Measurements from ENCODE around the gene KRT13.

Gene KRT13

DNA sequence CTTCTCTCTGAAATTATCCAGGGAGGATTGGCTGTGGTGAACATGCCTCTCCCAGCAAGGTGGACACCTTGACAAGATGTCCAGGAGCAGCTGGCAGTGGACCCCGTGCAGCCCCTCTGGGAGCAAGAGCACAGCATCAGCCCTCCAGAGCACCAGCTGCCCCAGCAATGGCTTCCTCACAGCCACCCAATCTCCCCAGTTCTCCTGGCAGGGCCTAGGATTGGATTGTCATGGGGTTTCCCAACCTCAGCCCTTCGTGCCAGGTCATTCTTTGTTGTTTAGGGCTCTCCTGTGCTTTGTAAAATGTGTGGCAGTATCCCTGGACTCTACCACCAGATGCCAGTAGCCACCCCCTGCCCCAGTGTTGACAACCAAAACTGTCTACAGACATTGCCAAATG lies 13.9 kb downstream of the KRT13 start:
- no peak for DNase-seq

DNA sequence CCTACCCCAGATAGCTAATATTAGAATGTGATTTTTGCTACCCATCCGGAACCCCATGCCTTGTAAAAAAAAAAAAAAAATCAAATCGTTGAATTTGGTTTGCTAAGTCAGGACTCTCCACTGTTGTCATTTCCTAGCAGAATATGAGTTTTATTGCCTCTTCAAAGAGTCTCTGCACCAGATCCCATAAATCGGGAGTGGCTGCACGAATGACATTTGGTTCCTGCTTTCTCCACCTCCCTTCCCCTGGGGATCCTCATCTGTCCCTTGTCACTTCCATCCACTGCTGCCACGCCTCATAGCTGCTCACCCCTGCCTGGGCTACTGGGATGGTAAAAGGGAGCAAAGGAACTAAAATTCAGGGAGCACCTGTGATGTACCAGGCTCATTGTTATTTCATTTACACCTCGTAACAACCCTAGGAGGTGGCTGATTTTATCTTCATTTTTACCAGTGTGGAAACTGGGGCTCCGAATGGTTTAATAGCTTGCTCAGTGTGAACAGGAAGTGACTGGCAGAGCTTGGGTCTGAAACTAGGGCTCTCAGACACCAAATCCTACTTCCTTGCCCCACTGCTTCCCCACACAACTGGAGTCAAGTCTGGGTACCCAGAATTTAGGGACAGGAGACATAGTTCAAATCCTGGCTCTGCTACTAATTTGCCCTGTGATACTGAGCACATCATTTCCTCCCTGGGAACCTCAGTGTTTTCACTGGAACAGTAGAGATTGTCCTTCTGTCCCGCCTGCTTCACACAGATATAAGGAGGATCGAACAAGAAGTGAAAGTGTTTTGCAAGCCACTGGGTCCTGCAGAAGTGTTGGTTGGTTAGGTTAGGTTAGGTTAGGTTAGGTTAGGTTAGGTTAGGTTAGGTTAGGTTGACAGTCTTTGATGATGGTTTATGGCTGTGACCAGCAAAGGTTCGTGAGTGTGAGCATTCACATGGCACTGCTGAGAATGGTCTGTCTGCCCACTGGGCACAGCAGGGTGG lies 15.1 kb downstream of the KRT13 start:
- no peak for DNase-seq

DNA sequence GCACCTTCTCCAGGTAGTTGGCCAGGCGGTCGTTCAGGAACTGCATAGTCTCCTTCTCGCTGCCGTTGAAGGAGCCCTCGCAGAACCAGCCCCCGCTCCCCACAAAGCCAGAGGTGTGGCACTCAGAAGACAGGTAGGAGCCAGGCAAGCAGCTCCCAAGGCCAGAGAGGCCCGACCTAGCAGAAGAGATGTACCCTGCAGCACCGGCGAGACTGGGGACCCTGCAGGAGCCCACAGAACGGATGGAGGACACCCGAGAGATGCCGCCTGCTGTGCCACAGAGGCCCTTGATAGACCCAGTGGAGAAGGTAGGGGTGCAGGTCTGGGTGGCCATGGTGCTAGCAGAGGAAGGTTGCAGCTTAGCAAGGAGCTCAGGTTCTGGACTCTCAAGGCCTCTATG lies 15.9 kb downstream of the KRT13 start, which contains the start of gene KRT36:
TSS of gene KRT36 (minus strand) at position 380 of the 400 bp plus-strand sequence. CDS start at position 334, 46 bp downstream.
- DNase-seq, result no peak

DNA sequence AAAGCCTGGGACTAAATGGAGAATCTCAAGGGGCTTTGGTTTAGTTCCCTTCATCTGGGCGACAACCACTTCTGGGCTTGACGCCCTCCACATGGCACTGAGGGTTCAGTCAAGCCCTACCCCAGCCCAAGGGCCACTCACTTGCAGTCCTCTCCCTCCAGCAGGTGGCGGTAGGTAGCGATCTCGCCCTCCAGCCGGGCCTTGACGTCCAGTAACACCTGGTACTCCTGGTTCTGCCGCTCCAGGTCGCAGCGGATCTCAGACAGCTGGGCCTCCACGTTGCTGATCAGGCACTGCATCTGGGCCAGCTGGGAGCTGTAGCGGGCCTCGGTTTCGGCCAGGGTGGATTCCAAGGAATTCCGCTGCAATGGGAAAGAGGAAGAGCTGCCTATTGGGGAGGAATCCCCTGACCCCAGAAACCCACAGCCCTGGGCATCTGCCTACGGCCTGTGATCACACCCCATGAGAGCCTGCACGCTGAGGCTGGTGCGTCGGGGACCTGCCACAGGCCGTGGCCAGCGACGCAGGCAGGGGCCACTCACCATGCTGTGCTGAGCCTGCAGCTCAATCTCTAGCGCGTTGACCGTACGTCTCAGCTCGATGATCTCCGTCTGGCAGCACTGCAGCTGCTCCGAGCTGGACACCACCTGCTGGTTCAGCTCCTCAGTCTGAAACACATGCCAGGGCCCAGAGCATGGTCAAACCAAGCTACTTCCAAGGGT lies 18.4 kb downstream of the KRT13 start:
- no peak for DNase-seq

DNA sequence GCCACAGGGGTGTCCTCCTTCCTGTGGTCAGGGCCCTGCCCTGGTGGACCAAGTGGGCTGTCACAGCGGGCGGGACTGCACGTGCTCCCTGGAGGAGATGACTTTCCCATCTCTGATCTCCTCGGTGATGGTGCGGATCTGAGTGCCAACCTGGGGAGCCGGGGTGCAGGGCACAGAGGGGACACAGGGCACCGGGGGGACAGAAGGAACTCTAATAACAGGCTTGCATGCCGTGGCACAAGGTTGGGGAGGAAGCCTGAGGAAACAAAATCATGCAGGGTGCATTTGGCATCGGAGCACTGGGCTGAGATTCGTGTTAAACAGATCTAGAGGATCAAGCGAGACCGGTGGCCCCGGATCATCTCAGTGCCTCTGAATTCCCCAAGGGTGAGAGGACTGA lies 19.1 kb downstream of the KRT13 start:
- no peak for DNase-seq

DNA sequence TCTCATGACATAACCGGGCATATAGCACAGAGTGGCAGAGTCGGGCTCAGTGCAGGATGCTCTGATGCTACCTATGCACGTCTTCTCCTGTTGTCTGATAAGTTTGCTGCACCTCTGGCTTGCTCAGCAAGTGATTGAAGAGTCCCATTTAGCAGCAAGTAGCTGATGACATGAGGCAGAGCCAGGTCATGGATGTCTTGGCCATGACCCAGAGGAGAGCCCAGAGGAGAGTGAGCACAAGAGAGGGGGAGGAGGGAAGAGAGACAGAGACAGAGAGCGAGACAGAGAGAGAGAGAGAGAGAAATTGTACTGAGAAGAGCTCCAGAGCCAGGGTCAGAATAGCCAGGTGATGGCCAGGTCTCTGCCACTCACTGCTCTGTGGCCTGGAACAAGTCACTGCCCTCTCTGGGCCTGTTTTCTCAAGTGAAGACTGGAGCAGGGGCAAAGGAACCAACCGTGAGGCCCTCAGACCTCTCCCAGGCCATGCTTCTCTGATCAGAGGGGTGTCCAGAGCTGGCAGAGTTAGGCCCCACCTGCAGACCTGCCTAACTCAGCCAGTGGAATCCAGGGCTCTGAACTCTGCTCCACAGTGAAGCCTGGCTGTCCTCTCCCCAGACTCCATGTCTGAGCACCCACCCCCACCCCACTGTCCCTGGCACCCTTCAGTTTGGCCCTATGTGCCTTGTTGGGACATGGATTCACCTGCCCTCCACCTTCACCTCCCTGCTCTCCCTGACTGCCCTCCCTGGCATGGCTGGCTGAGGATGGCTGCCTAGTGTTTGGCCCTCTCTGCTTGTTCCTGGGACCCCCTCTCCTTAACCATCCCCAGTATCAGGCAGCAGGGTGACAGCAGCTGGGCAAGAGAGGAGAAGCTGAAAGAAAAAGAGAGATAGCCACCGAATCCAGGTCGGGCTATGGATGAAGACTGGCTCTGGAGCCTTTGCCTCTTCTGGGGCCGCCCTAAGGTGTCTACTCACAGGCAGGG lies 20.2 kb downstream of the KRT13 start:
- DNase-seq, result no peak

DNA sequence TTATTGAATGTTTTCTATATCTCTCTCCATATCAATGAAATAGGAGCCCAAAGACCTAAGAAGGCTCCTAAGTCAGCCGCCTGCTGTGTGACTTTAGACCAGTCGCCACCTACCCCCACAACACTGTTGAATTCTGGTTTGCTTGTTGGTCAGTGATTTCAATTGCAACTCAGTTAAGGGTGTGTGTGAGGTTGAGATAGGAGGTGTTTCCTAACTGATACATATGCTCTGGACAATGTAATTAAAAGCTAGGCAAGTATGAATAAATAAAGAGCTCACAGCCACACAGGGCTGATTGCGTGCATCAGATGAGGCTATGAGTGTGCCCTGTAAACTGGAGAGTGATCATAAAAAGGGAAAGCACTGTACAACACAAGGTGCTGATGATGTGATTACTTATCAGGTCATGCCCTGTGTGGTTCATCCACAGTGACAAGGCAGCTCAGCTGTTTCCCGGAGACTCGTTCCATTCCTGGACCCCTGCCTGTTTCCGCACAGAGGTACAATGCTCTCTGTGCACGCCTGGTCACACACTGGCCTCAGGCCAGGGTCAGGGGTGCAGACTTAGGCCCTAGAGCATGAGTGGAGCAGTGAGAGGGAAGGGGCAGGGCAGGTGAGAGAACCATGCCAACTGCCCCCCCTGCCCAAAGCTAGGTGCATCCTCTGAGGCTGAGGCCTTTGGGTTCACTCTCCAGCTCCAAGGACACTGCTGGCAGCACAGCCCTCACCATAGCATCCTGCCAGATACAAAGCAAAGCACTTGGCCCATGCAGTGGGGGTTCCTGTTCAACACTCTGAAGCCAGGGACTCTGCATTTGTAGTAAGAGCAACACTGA lies 21.2 kb downstream of the KRT13 start:
- no peak for DNase-seq

DNA sequence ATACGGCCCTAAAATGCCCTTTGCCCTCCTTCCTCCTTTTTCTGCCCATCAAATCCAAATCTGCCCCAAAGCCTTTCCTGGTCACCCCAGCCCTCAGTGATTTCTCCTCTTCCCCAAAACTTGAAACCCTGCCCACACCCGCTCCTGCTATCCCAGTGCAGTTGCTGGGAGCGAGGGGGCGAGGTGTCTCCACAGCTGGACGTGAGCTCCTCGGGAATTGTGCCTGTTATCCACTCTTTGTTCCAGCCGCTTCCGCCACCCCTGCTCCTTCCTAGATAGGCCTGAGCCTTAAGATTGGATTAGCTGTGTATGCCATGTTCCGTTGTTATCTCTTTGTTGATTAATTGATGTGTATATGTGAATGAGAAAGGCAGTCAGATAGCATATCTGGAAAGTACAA lies 21.9 kb downstream of the KRT13 start:
- DNase-seq, result no peak

DNA sequence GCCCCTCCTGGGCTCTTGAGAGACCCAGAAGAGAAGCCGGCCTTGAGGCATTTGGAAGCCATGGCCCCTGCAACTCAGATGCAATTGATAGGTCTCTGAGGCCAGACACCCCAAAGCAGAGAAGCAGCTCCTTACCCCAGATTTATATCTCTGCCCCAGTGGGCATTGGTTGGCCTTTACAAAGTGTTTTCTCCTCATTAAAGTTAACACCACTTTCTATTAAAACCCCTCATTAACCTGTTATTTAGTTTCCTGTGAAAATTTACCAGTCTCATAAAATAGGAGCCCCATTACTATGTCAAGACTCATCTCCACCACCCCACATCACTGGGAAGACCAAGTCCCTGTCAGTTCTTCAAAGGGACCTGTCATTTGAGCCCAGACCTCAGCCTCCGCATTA lies 24.4 kb downstream of the KRT13 start, which contains the start of gene KRT35:
TSS of gene KRT35 (minus strand) at position 116 of the 400 bp plus-strand sequence. CDS start at position 62, 54 bp downstream.
- DNase-seq, result no peak

DNA sequence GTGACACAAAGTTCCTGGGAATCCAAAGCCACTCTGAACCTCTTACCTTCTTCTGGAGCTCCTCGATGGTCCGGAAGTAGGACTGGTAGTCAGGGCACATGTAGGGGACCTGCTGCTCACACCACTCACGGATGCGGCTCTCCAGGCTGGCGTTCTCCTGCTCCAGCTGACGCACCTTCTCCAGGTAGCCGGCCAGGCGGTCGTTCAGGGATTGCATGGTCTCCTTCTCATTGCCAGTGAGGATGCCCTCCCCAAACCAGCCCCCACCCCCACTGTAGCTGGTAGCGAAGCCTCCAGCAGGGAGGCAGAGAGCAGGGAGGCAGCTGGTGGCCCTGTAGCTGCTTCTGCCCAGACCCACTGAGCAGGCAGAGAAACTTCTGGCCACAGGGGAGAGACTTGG lies 24.8 kb downstream of the KRT13 start:
- DNase-seq, result no peak

DNA sequence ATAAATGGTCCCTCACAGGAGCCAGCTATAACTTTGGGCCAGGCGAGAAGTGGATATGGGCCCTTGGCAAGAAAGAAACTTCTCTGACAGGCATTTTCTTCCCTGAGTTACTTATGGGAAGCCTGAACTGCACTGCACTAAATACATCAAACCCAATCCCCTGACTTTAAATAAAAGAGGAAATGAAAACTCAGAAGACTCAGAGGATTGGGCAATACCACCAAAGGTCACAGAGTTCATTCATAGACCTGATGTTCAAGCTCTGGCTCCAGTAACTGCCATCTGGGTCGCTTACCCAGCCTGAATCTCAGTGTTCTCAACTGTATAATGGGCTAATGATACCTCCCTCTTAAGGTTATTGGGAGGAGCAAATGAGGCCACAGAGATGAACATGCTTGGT lies 25.3 kb downstream of the KRT13 start:
- DNase-seq, result no peak

DNA sequence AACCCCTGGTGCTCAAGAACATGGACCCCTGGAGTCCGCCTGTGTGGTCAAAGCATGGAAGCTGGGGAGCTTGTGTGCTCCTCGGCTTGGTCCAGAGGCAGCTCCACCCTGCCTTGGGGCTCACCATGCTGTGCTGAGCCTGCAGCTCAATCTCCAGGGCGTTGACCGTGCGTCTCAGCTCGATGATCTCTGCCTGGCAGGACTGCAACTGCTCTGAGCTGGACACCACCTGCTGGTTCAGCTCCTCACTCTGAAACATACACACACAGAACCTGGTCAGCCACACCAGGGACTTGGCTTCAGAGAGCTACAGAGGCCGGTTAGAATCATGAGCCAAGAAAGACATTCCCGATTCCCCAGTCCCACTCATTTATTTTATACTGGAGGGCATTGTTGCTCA lies 27.2 kb downstream of the KRT13 start:
- DNase-seq, result no peak

DNA sequence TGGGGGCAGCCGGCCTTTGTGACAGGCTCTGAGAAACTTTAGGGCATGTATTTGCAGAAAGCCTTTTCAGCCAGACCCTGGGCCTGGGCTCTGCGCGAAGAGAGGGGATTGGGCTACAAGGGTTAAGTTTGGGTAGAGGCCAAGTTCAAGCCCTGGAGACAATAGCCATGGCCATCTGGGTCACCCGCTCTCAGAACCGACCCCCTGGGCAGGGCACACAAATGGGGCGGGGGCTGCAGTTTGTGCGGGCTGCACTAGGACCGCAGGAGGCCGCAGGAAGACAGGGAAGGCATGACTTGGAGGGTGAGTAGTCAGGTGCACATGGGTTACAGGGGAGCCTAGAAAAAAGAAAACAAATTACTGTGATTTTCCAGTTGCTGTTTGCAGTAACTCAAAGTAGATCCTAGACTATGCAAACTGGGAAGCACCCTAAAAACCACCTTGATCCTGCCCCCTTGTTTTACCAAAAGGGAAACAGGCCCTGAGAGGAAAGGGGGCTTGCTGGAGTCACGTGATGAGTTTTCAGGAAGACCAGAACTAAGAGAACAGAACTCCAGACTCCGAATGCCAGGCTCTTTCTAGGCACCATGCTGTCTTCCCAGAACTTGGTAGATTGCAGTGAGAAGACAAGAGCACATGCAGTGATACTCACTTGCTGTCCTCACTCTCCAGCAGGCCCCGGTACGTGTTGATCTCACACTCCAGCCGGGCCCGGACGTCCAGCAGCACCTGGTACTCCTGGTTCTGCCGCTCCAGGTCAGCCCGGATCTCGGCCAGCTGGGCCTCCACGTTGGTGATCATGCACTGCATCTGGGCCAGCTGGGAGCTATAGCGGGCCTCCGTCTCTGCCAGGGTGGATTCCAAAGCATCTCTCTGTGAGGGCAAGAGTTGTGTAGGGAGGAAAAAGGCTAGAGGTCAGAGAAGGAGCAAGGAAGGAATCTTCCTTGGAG lies 28.3 kb downstream of the KRT13 start:
- DNase-seq, result no peak

DNA sequence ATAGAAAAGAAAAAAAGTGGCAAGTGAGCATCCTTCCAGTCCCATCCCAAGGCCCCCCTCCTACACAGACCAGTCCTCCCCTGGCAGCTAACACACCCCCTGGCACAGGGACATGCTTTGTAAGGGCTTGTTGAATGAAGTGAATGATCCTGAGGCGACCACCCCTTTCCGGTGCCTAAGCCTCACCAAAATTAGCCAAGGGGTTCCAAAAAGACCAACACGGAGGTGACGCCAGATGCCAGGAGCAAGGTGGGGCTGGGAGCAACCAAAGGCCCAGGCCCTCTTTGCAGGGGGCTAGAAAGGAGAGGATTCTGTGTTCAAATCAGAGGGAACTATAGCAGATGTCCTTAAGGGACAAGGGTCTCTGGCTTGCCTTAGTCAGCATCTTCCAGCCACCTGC lies 30.0 kb downstream of the KRT13 start:
- DNase-seq, result no peak

DNA sequence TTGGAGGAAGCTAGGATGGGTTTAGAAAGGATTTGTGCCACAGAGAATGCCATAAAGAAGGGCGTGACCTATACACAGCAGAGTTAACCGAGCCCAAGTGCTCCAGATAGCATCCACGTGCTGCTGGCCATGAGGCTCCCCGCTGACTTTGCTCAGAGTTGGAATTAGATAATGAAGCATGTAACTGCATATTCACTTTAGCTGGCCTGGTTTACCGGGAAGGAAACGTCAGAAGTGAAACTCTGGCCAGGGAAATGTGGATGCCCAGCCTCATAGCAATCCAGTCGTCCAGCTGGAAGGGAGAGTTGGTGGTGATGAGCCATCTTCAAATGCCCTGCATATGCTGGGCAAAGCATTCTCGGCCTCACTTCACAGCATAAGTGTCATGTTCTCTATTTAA lies 30.5 kb downstream of the KRT13 start:
- no peak for DNase-seq

DNA sequence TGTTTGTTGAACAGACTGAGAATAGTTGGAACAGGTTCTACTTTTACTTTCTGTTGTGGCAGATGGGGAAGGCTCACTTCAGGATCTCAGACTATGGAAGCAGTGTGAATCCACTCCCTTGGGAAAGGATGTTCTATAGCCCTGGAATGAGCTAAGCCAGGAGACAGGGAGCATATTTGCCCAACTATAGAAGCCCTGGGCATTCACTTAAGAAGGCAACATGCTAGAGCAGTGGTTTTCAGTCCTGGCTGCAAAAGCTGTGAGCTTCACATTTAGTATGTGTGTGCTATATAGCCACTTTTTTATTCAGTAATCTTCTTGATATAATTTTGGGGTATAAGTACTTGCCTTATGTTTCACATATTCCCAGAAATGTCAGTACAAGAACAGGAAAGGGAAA lies 37.1 kb downstream of the KRT13 start:
- no peak for DNase-seq

DNA sequence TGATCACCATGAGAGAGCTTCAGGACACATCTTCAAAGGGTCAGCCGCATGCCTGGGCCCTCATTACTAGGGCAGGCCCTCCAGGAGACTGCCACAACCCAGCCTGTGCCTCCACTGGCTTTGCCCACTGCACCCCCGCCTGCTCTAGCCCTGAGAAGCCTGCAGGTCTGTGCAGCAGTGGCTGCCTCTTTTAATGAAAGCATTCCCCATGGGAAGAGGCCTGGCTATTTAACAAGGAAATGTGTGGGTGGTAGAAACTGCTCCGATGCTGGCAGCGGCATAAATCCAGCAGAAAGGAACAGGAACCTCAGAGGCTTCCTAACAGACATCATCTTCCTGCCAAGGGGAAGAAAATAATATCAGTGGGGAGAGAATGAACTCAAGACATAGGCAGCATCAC lies 37.9 kb downstream of the KRT13 start:
- no peak for DNase-seq

DNA sequence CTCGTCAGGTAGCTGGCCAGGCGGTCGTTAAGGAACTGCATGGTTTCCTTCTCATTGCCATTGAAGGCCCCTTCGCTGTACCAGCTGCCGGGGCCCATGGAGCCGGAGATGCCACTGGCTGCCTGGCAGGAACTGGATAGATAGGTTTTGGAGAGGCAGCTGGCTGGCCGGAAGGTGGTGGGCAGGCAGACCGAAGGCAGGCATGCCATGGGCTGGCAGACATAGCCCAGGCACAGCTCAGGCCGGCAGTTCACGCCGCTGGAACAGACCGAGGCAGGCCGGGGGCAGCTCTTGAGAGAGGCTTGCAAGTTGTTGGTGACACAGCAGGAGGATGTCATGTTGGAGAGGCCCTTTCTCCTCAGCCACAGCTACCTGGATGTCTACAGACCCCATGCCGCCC lies 38.4 kb downstream of the KRT13 start, which contains the start of gene KRT32:
TSS of gene KRT32 (minus strand) at position 399 of the 400 bp plus-strand sequence. CDS start at position 338, 61 bp downstream.
- no peak for DNase-seq

DNA sequence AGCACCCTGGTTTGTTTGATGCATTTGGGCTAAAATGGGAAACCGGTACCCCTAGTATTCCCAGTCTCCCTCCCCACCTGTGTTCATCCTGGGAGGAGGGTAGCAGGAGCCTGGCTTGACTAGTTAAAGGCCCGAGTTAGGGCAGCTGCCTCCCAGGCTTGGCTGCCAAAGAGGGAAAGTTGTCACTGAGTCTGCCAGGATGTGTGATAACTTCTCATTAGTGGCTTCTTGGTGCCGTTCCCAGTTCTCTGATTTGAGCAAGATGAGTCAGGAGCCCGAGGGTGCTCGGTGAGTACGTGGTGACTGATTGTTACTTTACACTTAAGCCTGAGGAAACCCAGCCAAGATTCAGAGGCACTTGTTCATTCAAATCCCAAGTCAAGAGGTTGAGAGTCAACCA lies 40.7 kb downstream of the KRT13 start:
- DNase-seq, result peak; percentile 63

DNA sequence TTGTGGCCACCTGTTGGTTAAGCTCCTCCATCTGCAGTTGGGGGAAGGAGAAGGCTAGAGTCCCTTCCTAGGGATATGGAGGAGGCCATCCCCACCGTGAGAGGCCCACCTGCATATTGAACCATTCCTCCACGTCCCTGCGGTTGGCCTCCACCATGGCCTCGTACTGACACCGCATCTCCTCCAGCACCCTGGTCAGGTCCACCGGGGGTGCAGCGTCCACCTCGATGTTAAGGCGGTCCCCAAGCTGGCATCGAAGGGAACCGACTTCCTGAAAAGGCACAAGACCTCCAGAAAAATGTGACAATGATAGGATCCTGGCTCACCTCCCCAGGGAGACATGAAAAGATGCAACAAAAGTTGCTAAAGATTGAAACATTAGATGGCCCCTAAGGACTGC lies 41.2 kb downstream of the KRT13 start:
- DNase-seq, result no peak

Measured in T1000 (cell line).